ENCODE results near the gene ZNF414.
"Not testable (repeated sequence)": the region's sequence is repeated elsewhere in the genome, so short reads cannot be mapped to it uniquely, and the experiment has no call there.

ZNF414 gene

GRCh38 chr19:8517551-8518442 is 3.8 kb upstream of the ZNF414 start:
- DNase-seq = peak; percentile 88 to 91

DNA sequence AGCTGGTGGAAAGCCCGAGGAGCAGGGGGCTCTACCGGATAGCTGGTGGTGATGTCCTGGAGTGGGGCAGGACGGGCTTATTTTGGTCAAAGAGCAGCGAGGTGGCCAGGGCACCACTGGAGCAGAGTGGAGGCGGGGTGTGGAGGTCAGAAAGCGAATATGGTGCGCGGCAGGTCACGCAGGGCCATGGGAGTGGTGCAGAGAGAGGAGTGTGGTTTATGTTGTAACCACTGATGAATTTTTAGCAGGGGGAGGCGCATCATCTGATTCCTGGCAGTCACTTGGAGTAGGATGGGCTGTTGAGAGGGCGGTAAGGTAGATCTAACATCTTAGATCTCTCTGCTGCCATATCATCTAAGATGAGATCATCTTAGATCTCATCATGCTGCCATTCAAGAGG is 1.4 kb upstream of the ZNF414 start:
- DNase-seq = peak; percentile 94 to 95

GRCh38 chr19:8514505-8515009 is 590 bp upstream of the ZNF414 start:
- not testable (repeated sequence) for DNase-seq

DNA sequence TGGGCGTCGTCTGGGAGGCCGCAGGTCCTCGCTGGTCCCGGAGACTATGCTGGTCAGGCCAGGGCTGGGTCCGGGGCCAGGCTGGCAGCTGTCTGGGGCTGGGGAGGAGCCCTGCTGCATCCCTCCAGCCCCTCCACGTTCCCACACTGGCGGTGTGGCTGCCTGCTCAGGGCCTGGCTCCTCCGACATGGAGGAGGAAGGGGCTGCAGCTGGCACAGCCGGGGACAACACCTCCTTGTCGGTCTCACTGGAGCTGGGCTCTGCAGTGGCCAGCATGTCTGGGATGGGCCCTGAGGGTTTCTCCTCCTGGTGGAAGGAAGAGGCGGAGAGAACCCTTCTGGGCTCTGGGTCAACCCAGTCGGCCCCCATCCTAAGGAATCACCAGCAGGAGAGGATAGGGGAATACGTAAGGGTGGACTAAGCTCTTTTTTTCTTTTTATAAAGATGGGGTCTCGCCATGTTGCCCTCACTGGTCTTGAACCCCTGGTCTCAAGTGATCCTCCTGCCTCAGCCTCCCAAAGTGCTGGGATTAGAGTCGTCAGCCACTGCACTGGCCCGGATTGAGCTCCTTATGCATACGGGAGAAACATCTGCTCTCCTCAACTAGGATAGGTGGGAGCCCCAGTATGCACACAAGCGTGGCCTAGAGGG is 806 bp downstream of the ZNF414 start:
- DNase-seq = no peak

DNA sequence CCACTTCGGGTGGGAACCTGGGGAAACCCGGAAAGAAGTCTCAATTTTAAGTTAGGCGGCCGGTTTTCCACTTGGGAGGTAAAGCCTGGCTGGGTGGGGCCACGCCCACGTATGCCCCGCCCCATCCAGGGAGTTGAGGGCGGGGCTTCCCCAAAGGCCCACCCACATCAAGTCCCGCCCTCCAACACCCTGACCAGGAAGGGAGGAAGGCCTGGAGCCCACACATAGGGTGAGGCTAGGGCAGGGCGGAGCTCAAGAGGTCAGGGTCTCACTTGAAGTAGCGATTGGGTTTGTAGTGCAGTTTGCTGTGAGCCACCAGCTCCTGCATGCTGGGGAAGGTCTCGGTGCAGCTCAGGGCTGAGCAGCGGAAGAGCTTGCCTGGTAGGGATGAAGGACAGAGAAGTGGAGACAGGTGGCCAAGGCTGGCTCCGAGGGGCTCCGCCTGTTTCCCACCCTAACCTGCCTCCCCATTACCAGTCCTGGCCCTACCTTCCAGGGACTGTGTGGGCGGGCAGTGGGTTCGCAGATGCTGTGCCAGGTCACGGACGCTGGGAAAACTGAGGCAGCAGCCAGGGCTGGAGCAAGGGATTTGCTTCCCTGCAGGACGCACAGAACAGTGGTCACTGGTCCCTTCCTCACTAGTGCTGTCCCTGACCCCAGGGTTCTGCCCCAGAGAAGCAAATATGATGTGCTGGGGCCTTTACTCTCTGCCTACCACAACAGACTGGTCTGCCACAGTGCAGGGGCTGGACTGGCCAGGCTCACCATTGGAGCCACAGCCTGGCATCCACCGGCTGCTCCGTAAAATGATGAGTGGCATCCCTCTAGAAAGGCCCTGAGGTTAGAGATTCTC is 1.6 kb downstream of the ZNF414 start:
- peak; percentile 63 to 71 for DNase-seq

GRCh38 chr19:8511573-8512101 is 2.3 kb downstream of the ZNF414 start:
- DNase-seq = no peak

DNA sequence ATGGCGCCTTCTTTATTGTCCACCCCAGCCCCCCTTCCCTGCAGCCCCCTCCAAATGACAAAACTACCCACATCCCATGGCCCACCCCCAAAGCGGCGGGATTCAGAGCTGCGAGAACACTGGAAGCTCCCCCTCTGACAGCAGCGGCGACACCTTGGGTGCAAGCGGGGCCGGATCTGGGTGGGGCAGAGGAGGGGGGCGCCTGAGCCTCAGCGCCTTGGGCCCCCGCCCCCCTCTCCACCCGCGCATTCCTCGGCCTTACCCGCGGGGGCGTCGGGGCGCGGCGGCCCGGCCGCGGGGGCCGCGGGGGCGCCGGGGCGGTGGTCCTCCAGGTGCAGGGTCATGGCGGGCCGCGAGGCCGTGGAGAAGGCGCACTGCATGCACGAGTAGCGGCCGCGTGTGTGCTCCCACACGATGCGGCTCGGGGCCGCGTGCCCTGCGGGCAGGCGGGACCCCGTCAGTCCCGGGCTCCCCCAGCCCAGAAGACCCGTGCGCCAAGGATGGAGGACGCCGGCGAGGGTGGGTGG is 3.3 kb downstream of the ZNF414 start:
- DNase-seq = no peak

DNA sequence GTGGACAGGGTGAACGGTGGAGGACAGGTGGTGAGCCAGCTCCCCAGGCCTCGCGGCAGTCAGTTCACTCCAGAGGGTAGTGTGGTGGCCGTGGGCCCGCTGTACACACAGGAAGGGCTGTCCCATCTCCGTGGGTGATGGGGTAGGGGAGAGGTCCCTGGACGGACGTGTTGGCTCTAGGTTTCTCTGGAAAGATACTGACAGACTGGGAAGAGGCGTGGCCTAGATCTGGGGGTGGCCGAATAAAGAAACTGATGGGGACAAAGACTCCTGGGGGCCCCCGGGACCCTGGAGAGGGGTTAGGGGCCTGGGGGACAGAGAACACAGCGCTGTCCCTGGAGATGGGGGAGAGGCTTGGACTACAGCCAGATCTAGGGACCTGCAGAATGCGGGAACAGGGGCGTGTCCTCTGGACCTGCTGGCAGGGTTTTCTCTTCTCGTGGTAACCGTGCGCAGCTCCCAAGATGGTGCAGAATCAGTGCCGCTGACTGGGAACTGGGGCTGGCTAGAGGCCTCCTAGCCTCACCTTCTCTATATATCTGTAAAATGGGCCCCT is 7.5 kb downstream of the ZNF414 start:
- no peak for DNase-seq

DNA sequence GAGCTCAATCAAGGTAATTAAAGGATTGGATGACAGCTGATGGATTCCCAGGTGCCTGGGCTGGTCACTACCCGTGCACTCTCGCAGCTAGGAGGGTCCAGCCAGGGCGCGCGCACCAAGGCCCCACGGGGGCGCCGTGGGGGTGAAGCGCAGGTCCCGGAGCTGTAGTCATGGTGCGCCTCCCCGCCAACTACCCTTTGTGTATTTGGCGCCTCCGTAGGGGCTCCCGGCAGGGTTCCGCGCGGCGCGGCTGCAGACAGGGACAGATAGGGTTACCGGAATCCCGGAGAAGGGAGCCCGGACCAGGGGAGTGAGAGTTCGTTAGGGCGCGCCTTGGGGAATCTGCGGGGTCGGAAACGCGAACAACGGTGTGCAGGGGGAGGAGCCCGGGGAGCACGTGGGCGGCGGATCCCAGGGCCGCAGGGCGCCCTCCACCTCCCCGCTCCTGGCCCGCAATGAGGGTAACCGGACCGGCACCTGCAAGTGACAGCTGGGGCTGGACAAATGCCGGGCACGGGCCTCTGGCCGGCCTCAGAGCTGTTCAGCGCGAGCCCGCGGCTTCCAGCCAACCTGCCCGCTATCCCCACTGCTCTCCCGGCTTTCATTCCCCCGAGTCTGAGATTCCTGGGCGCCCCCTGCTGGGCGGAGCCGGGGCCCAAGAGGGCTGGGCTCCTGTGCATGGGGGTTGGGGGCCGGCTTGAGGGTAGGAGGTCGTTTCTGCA is 8.1 kb downstream of the ZNF414 start:
- DNase-seq = peak; percentile 41 to 67

- peak; percentile 34 to 56 for DNase-seq
Measured at GRCh38 chr19:8504919-8505318, 9.0 kb downstream of the ZNF414 start.

DNA sequence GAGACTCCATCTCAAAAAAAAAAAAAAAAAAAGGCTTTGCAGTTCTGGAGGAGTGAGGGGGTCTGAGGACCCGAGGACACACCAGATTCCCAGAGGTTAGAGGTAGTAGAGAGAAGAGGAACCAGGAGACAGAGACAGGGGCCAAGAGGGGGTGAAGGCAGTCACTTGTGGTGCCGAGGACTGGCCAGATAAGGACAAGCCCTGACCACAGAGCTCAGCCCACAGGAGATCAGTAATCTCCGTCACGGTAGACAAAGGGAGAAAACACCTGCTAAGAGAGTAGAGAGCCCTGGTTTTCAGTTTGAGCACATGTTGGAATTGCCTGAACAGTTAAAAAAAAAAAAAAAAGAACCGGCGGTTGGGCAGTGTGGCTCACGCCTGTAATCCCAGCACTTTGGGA is 9.8 kb downstream of the ZNF414 start:
- DNase-seq = no peak

DNA sequence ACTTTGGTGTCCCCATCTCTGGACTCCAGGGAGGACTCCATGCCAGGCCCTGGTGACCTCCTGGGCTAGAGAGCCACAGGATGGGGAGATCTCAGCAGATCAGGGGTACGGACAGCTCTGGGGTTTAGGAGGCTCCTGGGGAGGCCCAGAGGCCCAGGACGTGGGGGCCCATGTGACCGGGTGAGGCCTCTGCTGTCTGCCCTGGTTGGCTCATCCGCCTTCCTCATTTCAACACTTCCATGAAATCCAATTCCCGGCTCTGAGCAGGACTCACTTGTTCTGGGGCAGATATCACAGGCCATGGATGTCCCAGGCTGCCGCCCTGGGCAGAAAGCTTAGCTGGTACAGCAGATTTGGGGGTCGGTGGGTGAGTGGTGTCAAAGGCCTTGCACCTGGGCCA is 10.5 kb downstream of the ZNF414 start:
- peak; percentile 87 to 90 for DNase-seq

DNA sequence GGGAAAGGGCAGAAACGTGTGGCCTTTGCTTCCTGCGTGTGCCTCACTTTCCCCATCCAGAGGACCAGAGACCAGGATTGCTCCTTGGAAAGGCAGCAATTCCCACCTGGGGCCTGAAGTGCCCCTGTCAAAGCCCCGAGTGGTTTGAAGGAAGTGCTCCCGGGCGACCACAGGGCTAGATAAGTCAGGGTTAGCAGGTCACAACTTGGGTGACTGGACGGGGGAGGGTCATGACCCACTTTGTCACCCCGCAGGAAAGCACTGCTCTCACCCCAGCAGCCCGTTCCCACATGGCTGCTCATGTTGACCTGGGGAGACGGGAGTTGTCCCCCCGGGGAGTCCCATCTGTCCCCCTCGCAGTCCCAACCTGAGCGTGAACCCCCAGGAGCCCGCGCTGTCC is 12.0 kb downstream of the ZNF414 start:
- peak; percentile 50 to 63 for DNase-seq

GRCh38 chr19:8501516-8501915 is 12.5 kb downstream of the ZNF414 start:
- DNase-seq = no peak

DNA sequence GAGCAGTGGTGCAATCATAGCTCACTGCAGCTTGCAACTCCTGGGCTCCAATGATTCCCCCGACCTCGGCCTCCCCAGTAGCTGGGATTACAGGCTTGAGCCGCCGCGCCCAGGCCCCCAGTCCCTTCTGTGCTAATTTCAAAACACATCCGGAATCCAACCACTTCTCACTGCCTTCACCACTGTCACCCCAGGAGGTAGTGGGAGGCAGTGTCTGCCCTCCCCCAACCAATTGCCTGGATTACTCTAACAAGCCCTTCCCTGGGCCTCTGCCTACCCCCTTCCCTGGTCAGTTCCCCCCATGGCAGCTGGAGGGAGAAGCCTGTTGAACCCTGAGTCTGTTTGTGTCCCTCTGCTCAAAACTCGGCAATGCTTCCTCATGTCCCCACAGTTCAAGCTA is 13.8 kb downstream of the ZNF414 start:
- peak; percentile 92 to 94 for DNase-seq

GRCh38 chr19:8499048-8499833 is 14.7 kb downstream of the ZNF414 start:
- no peak for DNase-seq

- no peak for DNase-seq
Measured at GRCh38 chr19:8498295-8498694, 15.7 kb downstream of the ZNF414 start.

- DNase-seq = peak in 1 of 2 donors; percentile 49
Measured at GRCh38 chr19:8494158-8494557, 19.8 kb downstream of the ZNF414 start.

DNA sequence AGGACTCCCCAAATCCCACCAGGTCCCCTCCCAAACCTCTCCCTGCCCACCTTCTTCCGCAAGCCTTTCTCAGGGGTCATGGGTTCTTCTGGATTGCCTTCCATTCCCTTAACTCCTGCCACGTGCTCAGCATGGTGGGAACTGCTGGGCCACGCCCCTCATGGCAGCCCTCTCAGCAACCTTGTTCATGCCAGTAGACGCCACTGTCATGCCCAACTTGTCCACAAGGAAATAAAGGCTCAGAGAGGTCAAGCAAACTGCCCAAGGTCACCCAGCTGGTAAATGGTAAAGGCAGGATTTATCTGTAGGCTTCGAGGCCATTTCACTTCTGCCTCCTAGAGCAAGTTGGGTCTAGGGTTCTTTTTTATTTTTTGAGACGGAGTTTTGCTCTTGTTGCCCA is 22.4 kb downstream of the ZNF414 start:
- DNase-seq = no peak

- no peak for DNase-seq
Measured at GRCh38 chr19:8490873-8491272, 23.1 kb downstream of the ZNF414 start.

DNA sequence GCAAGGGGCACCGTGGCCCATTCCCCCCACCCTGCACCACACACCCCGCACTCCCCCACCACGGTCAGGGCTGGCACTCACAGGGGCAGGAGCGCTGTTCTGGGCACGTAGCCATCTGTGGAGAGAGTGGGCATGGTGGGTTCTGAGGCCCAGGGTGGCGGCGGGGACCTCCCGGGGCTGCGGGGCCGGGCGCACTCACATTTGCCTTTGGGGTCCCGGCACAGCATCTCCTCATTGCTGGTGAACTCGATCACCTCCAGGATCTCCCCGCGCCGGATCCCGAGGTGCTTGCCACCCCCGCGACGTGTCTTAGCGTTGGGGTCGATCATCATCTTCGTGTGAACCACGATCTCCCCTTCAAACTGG is 23.6 kb downstream of the ZNF414 start:
- no peak for DNase-seq
